ENCODE data around the gene KCNIP4.

Gene KCNIP4

DNA sequence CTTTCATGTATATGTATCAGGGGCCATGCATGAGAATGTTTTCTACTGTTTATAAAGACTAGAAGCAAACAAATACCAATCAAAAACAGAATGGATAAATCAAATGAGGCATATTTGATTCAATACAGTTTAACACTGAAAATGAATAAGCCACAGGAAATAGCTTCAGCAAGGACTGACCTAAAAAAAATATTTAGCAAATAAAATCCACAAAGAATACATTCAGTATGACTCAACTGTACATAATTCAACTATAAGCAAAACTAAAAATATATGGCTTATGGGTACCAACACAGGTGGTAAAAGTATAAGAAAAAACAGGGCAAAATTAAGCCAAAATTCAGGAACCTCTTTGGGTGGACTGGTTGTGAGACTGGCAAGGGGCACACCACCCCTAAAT lies 112.9 kb downstream of the KCNIP4 start:
- DNase-seq: no peak

DNA sequence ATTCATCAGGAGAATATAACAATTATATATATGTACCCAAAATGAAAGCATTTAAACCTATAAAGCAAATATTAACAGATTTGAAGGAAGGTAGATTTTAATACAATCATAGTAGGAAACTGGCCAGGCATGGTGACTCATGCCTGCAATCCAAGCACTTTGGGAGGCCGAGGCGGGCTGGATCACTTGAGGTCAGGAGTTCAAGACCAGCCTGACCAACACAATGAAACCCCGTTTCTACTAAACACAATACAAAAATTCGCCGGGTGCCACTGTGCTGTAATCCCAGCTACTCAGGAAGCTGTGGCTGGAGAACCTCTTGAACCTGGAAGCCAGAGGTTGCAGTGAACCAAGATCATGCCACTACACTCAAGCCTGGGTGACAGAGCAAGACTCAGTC lies 118.3 kb downstream of the KCNIP4 start:
- no peak for DNase-seq

DNA sequence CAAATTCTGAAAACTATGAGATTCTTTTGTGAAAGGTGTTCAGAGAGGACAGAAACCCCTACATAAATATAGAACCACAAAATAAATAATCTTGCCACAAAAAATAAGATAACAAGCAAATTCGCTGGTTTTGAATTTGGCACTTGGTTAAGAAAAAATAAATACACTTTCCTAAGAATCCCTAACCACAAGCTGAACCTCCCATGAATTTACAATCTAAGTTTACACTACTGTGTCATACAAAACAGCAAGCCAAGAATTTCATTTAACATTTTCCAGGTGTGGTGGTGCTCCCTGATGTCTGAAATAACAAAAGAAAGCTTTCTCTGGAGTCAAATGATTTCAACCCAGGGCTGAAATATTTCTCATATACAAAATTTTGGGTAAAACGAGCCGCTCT lies 121.0 kb downstream of the KCNIP4 start:
- no peak for DNase-seq

DNA sequence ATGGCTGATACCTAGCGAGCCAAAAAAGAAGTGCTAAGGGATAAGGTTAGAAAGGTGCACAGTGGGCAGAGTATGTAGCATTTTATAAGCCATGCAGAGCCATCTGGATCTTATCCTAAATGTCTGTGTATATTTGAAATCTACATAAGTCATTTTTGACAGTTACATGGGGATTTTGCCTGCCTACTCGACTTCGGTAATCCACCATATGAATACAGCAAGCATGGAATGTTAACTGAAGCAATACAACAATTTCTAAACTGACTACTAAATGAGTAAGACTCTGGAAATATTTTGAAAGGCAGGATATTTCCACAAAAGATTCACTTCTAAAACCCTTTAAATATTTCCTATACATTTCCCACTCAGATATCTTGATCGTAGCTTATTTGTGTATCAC lies 122.5 kb downstream of the KCNIP4 start:
- DNase-seq: no peak

DNA sequence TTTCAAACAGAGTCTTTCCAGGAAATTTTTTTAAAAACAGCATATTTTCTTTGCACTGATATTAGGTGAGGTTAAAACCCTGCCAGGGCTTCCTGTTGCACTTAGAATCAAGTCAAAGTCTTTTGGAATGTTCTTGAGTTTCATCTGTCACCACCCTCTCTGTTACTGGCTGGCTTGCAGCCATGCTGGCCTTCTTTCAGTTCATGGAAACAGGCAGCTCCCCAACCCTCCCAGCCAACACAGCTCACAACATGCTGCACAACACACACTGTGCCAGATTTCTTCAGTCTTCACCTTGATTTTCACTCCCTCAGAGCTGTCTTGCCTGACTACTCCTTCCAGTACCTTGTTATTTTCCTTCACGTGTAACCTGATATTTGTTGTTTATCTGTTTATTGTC lies 129.5 kb downstream of the KCNIP4 start:
- DNase-seq: no peak

DNA sequence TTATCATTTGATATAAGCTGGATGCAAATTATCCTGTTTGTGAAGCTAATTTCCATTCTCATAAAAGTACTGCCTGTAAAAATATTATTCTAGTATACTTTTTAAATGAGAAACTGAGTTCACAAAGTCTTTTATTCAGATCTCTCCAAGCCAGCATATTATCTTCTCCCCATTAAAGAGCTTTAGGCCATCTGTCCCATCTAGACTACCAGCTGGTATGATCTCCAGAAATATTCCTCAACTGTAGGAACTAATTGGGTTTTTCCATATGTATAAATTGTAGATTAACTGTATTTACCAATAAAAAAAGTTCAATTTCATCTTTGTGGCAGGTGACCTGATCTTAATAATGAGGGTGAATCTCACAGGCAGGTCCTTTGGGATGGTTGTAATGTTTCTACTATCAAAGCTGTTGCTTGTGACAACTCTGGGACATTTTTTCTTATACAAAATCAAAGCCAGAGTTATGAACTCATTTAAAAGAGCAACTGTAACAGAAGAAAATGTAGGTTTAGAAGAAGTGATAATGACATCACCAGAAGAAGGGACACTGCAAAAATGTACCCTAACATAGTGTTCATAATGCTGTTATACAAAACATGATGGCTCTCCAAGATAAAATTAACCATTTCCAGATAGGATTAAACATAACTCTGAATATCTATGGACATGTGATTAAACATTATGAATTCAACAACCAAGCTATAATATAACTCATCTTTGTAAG lies 132.8 kb downstream of the KCNIP4 start:
- no peak for DNase-seq

DNA sequence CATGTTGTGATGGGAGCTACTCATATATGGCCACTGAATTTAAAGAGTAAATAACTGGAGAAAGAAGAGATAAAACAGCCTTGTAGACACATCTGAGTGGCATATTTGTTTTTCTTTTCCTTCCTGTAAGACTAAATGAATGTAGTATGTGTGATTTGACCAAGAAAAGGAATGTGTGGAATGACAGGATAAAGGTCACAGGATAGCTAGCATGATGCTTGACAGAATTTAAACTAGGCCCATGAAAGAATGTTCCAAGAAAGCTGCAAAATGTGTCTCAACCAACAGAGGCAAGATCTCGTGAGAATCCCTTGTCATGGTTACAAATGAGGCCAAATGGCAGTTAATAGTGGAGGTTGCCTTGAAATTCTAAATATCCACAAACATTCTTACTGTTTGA lies 137.0 kb downstream of the KCNIP4 start:
- no peak for DNase-seq

DNA sequence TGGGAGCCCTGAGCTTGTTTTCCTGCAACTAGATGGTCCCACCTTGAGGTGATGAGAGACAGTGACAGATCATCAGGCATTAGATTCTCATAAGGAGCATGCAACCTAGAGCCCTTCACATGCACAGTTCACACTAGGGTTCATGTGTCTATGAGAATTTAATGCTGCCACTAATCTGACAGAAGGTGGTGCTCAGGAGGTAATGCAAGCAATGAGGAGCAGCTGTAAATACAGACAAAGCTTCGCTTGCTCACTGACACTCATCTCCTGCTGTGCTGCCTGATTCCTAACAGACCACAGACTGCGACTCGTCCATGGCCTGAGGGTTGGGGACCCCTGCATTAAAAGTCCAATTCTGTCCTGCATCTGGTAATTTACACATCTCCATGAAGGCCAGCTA lies 141.6 kb downstream of the KCNIP4 start:
- DNase-seq: no peak

DNA sequence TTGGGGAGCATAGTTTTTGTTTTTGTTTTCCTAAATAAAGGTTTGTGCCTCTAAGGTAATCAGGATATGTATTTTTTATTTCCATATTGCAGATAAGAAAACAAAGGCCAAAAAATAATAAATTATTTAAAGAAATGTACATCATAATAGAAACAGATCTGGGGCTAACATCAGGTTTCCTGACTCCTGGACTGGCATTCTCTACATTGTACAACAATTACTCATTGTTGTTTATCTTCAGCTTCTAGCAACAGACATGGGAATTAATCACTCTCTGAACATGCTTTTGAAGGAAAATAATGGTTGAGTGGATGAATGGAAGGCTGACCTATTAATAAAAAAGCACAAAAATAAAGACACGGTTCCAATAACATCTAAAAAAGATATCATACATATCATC lies 146.2 kb downstream of the KCNIP4 start:
- DNase-seq: no peak

DNA sequence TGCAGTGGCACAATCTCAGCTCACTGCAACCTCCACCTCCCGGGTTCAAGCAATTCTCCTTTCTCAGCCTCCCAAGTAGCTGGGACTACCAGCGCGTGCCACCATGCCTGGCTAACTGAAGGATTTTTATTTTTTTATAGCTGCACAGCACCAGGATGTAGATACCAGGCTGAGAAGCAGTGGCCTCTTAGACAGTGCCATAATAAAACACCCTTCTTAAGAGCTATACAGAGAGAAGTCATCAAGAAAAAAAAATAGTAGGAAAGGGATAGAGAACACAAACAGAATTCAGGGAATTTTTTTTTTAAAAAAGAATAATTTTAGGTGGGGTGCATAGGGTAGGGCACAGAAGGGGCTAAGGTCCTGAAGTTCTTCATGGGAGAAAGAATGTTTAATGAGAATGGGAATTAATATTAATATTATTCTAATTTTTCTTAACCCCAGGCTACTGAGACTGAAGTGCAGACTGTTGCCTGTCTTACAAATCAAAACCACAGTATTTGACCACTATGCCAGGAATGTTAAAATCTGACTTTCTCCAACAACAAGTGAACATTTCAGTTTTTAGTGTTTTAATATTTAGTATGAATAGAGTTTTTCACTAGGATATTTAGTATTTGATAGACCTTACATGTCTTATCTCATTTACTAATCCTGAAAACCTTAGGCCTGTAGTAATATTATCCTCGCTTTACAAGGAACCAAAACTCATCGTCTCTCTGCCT lies 146.7 kb downstream of the KCNIP4 start:
- no peak for DNase-seq

DNA sequence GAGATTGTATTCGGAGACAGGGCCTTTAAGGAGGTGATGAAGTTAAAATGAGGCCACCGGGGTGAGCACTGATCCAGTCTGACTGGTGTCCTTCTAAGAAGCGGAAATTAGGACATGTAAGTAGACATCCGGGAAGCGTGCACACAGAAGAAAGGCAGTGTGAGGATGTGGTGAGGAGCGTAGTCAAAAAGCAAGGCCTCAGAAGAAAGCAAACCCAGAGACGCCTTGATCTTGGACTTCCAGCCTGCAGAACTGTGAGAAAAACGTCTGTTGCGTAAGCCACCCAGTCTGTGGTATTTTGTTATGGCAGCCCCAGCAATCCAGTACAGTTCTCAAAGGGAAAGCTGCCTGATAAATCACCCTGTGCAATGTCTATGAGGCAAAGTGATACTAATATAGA lies 153.5 kb downstream of the KCNIP4 start:
- no peak for DNase-seq

DNA sequence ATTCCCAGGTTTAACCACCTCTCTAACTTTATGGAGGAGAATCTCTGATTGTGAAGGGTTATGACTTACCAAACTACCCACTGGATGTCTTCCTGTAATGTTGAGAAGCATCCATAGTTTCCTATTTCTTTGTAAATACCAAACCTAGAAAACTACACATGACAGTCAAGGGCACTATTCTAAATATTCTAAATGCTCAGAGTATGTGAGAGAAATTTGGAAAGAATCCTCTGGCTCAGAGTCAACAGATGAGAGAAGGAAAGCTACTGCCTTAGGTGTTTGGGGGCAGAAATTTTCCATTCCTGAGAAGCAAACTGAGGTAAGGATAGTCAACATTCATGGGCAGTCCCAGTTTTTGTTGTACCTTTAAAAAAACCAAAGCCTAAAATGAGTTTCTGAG lies 155.8 kb downstream of the KCNIP4 start:
- no peak for DNase-seq

DNA sequence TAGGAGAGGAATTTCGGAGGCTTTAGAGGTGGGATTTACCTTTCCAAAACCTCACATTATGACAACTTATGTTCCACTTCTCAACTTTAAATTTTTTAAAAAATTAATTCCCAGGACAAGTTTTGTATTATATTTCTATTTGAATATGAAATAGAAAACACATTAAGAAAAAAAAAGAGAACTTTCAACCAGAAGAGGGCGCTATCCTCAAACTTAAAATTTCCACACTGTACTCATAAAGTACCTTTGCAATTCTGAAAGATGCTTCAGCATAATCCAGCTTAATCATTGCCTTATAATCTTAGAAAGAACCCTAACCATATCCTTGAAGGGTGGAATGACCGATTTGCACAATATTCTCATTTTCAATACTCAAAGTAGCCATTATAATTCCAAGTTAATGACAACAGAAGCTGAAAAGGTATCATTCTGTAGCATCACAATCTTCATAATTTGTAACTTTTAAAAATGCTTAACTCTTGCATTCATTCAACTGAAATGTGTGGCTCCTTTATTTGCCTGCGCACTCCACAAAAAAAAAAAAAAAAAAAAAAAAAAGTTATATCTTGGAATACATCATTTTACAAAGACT lies 158.0 kb downstream of the KCNIP4 start:
- DNase-seq: no peak

DNA sequence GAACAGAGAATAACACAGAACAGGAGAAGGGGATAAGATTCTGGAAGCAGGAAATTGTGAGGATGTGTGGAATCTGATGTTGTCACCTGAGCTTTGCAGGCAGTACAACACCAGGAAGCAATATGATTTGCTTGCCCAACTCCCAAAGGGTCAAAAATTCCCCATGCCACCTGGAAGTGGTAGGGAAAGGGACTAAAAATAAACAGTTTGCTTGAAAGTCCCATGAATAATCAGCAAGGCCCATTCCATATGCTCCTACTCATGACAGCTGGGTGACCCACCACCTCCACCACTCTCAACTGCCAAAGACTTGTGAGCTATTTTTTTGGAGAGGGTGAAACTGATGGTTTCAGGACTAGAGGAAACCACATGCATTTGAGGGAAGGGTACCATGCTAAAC lies 168.4 kb downstream of the KCNIP4 start:
- DNase-seq: no peak

DNA sequence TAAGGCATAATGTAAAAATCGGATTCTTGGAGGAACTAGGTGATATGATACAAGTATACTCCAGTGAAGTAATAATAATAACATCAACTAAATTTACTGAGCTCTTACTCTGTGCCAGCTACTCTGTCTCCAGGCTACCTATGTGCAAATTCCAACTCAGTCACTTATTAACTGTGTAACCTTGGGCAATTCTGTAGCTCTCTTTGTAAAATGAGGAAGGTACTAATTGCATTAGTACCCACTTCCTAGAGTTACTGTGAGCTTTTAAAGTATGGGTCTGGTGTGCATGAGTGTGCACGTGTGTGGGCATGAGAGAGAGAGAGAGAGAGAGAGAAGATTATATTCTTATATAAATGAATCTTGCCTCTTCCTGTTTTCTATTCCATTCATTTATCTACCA lies 169.9 kb downstream of the KCNIP4 start:
- DNase-seq: no peak

DNA sequence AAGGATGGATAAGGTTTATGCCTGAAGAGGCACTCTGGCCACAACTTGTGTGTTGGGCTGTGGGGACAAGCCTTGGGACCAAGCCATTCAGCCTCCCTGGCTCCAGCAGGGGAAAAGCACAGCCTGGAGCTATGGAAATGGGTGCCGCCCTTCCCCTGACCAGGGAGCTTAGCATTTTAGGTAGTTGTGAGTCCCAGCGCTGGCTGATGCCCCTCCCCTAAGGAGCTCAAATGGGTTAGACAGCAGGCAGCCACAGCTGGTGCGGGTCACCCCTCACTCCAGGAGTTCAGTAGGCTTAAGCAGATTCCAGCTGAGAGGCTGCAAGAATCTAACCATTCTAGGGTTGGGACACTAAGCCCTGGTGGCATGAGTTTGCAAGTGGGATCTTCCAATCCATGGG lies 172.9 kb downstream of the KCNIP4 start:
- DNase-seq: no peak

DNA sequence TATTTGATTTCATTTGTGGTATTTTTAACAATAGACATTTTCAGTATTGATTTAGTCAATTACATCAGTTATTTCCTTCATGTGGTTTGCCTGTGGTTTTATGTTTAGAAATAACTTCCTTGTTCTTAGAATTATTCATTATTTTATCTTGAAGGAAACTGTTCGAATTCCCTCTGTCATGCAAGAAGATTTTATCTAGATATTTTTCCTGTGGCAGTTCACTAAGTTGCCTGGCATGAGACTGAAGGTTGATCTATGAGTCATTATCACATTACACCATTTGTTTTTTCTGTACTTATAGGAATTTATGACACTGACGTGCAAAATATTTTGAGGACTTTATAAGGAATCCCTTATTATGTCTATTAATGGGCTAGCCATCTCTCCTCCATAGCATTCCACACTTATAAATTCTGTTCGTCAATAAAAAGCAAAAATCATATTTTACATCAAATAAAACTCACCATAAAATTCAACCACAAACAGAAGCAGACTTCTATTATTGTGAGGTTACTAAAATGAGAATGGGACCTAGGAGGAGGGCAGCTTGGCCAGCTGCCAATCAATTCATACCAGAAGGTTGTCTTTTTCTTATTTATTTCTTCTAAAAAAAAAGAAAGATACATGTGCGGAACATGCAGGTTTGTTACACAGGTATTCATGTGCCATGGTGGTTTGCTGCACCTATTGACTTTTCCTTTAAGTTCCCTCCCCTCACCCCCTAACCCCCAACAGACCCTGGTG lies 179.0 kb downstream of the KCNIP4 start:
- no peak for DNase-seq

DNA sequence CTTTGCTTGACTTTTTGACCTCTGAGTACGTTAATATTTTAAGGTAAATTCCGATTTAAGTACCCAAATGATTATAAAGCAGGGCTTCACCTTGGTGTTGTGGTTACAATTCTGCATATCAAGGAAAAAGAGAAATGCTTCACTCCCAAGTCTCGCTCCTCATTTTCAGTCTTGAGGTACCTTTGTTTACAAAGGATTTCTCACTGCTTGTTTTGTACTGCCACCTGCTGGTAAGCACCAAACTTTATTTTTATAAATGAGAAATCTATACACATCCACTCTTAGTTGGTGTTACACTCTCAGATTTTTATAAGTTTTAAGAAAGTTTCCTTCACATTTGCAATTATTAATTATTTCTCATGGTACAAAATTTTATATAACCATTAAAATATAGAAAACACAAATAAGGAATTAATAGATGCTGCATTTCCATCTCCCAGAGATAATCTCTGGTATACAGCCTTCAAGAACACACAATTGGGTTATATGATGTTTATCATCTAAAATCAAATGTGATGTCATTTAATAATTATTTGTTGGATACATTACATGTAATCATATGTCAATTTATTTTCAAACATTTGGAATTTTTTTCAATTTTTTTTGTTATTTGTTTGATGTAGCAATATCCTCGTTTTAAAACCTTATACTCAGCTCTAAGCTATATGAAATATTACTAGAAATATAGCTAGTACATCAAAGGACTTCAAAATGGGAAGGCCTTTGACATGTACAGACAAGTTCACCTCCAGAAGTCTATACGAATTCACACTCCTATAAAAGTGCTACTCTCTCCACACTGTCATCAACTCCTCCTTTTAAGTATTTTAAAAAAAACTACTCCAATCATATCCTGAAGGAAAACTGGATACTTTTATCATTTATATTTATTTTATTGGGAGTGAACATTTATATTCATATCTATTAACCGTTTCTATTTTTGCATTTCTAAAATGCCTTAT lies 179.9 kb downstream of the KCNIP4 start:
- DNase-seq: peak; percentile 12 to 16

DNA sequence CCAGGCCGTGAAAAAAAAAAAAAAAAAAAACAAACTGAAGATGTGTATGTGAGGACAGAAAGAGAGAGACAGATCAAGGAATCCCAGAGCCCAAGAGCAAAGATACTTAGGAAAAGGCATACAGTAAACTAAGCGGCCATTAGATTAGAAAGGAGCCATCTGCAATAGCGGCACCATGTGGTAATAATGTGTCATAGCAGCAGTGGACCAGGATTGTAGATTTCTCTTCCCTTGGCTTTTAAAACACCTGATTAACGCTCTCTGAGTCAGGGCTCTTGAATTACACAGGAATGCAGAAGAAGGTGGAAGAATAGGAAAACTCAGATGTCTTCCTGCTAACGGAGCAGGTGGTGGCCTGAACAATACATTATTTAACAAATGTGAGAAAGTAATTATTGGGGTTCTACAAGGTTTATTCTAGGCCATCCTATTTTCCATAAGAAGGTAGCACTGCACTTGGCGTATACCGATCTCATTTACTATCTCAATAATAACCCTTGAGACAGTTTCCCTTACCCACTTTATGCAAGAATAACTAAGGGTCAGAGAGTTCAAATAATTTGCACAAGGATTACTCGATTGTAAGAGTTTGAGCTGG lies 182.7 kb downstream of the KCNIP4 start:
- peak in 1 of 2 experiments; percentile 20 for DNase-seq

DNA sequence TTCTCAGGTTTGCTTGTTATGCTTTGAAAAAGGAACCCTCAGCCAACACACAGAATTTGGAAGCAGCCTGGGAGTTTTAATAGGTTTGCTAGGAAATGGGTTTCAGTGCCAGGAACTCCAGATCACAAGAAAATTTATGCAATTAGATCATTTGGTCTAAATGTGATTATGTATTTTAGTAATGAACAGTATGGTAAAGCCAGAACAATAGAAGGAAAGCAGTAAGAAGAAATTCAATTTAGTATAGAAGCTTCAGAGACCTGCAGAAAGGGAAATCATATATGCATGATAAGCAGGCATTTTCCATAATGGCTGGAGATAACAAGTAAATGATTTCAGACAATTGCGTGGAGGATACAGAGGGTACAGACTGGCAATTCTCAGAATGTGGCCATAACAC lies 184.7 kb downstream of the KCNIP4 start:
- no peak for DNase-seq

DNA sequence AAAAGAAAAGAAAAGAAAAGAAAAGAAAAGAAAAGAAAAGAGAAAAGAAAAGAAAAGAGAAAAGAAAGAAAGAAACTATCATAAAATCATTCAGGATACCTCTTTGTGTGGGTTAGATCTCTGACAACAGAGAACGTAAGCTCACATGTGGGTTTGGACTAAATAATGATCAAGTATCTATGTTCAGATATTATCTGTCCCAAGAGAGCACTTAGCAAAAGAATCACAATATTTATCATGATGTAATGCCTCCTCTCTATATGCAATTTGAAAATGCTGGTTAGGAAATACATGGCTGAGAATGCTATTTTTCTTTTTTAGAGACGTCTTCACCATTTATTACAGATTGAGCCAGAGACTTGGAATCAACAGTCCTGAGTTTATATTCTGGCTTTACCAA lies 191.3 kb downstream of the KCNIP4 start:
- DNase-seq: no peak

All from SHP77 (cell line).